Measurements from ENCODE around the gene RPRD2.

Gene RPRD2

DNA sequence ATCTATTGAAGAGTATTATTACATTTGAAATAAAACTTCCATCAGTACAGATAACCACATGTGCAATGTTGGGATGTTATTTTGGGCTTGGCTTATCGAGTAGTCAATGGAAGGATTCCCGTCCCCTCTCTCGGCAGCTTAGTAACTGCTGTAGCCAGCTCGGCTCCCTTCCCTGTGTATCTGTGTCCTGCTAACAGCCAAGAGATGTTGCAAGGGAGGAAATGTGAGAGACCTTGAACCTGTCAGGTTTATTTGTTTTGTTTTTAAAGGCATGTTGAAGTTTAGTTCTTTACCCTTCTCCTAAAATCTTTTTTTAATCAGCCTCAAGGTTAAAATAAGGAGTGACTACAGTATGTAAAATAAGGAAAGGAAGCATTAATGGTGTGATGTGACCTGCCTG, 109.7 kb downstream of the RPRD2 start:
- no peak for DNase-seq

GRCh38 chr1:150474869-150475268, 110.9 kb downstream of the RPRD2 start:
- no peak for DNase-seq

GRCh38 chr1:150476754-150477153, 112.8 kb downstream of the RPRD2 start:
- DNase-seq, result no peak

DNA sequence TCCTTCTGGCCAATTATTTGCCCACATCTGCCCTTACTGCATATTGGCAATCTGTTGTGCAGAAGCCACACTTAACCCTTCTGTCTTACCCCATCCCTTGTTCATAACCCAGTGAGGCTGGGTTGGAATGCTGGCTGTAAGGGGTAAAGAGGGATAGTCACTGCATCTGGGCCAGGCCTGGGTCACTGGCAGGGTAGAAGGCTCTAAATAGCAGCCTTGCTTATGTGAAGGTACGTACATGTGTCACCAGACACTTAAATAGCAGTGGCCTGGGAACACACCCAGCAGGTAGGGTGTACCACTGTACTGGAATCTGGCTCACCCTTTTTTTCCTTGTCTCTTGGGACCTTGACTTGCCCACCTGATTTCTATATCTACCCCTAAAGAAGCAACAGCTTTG, 113.4 kb downstream of the RPRD2 start:
- DNase-seq, result no peak

DNA sequence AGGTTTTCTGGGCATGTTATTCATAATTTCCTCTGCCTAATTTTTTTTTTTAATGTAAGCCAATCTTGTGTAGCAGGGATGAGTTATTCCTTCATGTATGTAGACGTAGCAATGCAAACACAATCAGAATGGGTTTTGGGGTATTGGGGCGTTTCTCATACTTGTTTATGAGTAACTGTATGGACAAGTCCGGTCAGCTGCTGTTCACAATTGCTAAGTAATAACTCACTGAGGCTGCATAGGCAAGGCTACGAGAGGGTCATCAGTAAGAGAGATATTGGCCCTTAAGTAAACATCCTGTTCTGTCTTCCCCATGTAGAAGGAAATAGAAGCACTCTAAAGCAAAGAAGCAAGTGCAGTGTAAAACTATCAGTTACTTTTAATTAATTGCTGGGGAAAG, 113.8 kb downstream of the RPRD2 start:
- DNase-seq, result no peak

DNA sequence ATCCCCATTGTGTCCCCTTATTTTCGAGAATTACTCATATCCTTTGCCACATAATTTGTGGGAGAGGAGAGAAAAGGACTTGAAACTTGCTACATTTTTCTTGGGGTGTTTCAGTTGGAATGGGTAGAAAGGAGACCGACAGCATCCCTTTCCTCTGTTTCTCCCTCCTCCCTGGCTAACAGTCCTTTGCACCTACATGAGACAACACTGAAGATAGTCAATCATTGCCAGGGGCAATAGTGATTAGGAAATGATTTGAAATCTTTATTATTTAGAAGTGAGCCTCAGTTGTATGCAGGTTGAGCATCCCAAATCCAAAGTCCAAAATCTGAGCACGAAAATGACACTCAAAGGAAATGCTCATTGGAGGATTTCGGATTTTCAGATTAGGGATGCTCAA, 115.4 kb downstream of the RPRD2 start:
- DNase-seq, result no peak

GRCh38 chr1:150479927-150480352, 116.0 kb downstream of the RPRD2 start:
- DNase-seq, result no peak

- DNase-seq, result no peak
Observed at GRCh38 chr1:150484431-150484830, 120.5 kb downstream of the RPRD2 start.

- no peak for DNase-seq
Observed at GRCh38 chr1:150484861-150485260, 120.9 kb downstream of the RPRD2 start.

DNA sequence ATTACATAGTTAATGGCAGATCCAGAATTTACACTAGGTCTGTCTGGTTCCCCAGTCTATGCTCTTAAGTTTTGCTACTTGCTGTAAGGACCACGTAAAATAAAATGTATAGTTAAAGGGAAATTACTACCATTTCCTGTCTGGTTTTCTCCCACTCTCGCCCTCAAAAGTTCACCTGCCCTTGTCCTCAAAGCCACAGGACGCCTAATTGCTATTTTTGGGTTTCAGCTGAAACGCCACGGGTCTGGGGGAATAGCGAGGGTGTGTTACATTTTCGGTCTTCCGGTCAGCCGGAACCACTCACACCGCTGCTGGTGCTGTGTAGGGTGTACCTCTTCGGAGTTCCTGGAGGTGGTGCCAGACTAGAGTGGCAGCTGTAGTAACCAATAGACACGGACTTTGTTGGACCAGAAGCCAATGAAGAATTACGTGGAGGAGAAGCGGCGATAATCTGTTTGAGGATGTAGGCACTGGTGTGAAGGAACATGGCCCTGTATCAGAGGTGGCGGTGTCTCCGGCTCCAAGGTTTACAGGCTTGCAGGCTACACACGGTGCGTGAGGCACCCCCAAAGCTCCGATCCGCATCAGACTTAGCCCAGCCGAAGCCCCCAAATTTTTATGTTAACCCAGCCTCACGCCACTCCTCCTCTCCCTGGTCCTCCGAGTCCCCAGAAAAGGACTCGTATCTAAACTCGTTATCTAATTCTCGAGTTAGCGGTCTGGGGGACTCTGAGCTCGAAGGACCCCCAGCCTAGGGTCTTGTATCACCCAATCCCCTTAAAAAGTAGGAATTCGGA, 123.2 kb downstream of the RPRD2 start, which contains the start of gene TARS2:
Gene TARS2, plus strand, starts transcription at position 454 of the 797 bp plus-strand sequence. Its CDS starts 32 bp downstream, at position 486.
- DNase-seq, result peak; percentile 80 to 98 (median 89)

GRCh38 chr1:150487763-150488115, 123.8 kb downstream of the RPRD2 start:
- no peak for DNase-seq

GRCh38 chr1:150493175-150493574, 129.2 kb downstream of the RPRD2 start:
- no peak for DNase-seq

GRCh38 chr1:150498342-150498741, 134.4 kb downstream of the RPRD2 start:
- DNase-seq, result no peak

- no peak for DNase-seq
Observed at GRCh38 chr1:150505431-150505830, 141.5 kb downstream of the RPRD2 start.

DNA sequence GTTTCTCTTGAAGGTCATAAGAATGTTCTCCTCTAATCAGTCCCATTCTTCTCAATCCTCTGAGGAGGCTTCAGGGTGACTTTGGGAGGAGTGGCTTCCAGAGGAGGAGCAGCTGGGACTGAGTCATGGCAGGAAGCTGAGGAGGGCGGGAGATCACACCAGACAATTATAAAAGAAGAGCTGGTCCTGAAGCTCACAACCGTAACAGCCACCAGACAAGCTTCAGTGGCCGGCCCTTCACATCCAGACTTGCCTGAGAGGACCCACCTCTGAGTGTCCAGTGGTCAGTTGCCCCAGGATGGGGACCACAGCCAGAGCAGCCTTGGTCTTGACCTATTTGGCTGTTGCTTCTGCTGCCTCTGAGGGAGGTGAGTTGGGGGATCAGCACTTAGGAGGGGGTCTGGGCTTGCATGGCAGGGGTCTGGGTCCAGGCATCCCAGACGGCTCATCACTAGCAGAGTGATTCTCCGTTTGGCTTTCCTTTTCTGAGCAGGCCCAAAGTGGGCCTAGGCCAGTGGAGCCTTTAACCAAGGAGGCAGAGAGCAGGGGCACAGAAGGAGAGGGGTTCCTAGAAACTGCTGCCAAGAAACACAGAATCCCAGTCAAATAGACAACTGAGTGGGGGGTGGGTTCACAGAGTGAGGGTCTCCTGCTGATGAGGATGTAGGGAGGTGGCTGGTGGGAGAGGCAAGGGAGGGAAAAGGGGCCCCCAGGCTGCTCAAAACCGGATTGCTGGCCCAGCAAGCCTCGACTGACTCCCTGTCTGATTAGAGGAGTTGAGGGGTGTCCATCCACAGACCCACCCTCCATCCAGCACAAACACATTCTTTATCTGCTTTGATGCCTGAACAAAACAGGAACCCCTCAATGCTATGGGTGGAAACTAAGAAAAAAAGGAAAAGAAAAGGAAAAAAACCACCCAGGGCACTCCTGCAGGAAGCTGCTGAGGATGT, 144.2 kb downstream of the RPRD2 start, which contains the start of gene ECM1:
Gene ECM1, plus strand, starts transcription at position 198 of the 953 bp plus-strand sequence. Its CDS starts 101 bp downstream, at position 299.
- DNase-seq, result no peak

GRCh38 chr1:150508982-150509381, 145.0 kb downstream of the RPRD2 start:
- no peak for DNase-seq

DNA sequence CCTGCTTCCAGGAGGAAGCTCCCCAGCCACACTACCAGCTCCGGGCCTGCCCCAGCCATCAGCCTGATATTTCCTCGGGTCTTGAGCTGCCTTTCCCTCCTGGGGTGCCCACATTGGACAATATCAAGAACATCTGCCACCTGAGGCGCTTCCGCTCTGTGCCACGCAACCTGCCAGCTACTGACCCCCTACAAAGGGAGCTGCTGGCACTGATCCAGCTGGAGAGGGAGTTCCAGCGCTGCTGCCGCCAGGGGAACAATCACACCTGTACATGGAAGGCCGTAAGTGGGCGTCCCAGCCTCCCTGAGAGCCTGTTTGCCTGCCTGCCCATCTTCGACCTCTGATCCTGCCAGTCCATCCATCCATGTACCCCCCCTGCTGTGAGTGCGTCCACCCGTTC, 147.6 kb downstream of the RPRD2 start:
- no peak for DNase-seq

DNA sequence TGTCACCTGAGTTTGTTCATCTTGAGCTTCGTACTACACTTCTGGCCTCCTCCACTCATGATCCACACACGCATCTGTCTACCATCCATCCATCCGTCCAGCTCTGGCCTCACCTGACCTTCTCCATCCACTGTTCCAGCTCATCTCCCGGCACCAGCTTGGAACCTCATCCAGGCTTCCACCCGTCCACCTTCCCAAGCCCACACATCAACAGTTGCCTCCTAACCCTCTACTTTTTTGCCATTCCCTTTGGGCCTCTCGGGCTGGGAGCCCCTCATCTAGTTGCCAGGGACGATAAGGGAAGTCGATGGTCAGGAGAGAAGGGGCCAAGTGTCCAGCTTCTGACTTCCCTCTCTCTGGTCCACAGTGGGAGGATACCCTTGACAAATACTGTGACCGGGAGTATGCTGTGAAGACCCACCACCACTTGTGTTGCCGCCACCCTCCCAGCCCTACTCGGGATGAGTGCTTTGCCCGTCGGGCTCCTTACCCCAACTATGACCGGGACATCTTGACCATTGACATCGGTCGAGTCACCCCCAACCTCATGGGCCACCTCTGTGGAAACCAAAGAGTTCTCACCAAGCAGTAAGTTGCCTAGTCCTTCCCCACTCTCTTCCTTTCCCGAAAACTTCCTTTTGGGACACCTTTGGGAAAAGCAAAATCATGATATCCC, 148.2 kb downstream of the RPRD2 start:
- no peak for DNase-seq

DNA sequence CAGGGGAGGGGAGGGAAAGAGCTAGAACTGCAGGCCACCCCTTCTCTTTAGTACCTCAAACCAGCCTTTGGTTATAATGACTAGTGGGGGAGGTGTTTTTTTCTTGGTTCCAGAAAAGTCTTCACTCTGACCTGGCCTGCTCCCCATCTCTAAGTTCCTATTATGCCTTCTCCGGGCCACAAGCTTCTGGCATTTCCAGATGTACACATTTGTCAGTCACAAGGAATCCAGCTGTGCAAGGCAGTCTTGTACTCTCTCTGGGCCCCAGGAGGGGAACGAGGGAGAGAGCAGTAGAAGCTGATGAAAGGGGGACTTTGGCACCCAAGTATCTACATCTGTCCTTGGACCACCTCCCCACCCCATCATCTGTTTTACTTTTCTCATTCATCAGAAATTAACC, 148.9 kb downstream of the RPRD2 start:
- DNase-seq, result no peak

DNA sequence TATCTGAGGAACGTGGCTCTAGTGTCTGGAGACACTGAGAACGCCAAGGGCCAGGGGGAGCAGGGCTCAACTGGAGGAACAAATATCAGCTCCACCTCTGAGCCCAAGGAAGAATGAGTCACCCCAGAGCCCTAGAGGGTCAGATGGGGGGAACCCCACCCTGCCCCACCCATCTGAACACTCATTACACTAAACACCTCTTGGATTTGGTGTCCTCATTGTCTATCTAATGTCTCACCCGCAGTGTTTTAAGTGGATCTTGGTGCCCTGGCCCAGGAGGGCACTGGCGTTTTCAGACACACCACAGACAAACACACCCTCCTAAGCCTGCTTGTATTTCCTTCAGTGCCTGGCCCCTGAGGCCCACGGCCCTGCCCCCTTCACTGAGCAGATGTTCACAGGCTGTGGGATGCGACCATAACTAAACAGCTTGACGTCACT, 149.4 kb downstream of the RPRD2 start:
- no peak for DNase-seq

- no peak for DNase-seq
Observed at GRCh38 chr1:150514260-150514659, 150.3 kb downstream of the RPRD2 start.

DNA sequence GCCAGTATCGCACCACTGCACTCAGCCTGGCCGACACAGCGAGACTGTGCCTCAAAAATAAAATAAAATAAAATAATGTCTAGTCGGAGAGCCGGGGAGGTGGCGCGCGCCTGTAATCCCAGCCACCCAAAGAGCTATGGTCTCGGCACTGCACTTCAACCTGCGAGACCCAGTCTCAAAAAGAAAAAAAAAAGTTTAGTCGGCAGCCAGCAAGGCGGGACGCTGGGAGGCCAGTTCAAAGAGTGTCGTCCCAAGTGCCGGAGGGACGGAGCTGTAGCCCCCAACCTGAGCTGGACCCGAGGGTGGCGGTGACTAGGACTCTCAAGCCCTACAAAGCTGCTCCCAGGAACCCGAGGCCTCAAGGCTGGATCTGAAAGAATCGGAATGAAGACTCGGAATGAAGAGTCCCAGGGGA, 151.0 kb downstream of the RPRD2 start:
- no peak for DNase-seq
